Liver (tissue), 9 donors: ENCODE measurements around the gene GPR107. TPM values are rescaled to one million over a fixed set of nuclear protein-coding genes. Genes with fewer than 3 reads are reported as not detected.
"Not testable (repeated sequence)": the region's sequence is repeated elsewhere in the genome, so short reads cannot be mapped to it uniquely, and the experiment has no call there.

Experiments
- DNase-seq: peaks from one replicate; pipeline ENCODE4 v3.0.0-alpha.2; 2017; ENCODE audit warnings: low spot score
- H3K27ac ChIP-seq, 2 donors: one replicate each; pipeline ENCODE4 v1.7.0; 2013; ENCODE audit warnings: inconsistent platforms in 2 of 2, low read length in 2 of 2, control low read depth in 1 of 2, low read depth in 1 of 2, mild to moderate bottlenecking in 1 of 2
- H3K27me3 ChIP-seq, 4 donors: one replicate each; pipeline versions ENCODE4 v1.6.1 to v1.7.0; 2013; ENCODE audit warnings: low read length in 3 of 4, inconsistent platforms in 1 of 4, mild to moderate bottlenecking in 1 of 4, moderate library complexity in 1 of 4; ENCODE audit not compliant: control insufficient read depth in 4 of 4, insufficient read depth in 4 of 4
- H3K36me3 ChIP-seq, 4 donors: one replicate each; pipeline versions ENCODE4 v1.6.1 to v1.7.0; 2013; ENCODE audit warnings: low read length in 3 of 4, mild to moderate bottlenecking in 3 of 4, low read depth in 1 of 4, moderate library complexity in 1 of 4; ENCODE audit not compliant: control insufficient read depth in 4 of 4, insufficient read depth in 3 of 4
- H3K4me1 ChIP-seq, 4 donors: one replicate each; pipeline versions ENCODE4 v1.6.1 to v1.7.0; 2013; ENCODE audit warnings: low read length in 3 of 4, mild to moderate bottlenecking in 3 of 4, moderate library complexity in 1 of 4; ENCODE audit not compliant: control insufficient read depth in 4 of 4, insufficient read depth in 4 of 4
- H3K4me3 ChIP-seq, 3 donors: one replicate each; pipeline versions ENCODE4 v1.6.1 to v1.7.0; 2013; ENCODE audit warnings: low read length in 3 of 3, control low read depth in 1 of 3, low read depth in 1 of 3, mild to moderate bottlenecking in 1 of 3
- H3K9ac ChIP-seq, 2 donors: one replicate each; pipeline ENCODE4 v1.7.0; 2013; ENCODE audit warnings: low read length in 2 of 2, mild to moderate bottlenecking in 2 of 2, moderate library complexity in 2 of 2, control low read depth in 1 of 2, low read depth in 1 of 2
- H3K9me3 ChIP-seq, 4 donors: one replicate each; pipeline versions ENCODE4 v1.6.1 to v1.7.0; 2013; ENCODE audit warnings: low read length in 3 of 4; ENCODE audit not compliant: control insufficient read depth in 4 of 4
- ATF3 ChIP-seq: IDR thresholded peaks from 2 replicates; pipeline ENCODE4 v1.6.1; 2016; ENCODE audit warnings: antibody characterized with exemption
- CTCF ChIP-seq: fragments of 150-350 bp; IDR thresholded peaks from 2 replicates; pipeline ENCODE4 v1.5.1; 2017; ENCODE audit warnings: improper control_type of control experiment, low read depth, low read length; ENCODE audit not compliant: missing input control
- EGR1 ChIP-seq, 2 donors: IDR thresholded peaks; 2 replicates each; pipeline ENCODE4 v1.6.1; 2016 to 2018; ENCODE audit warnings: antibody characterized with exemption in 2 of 2, low read depth in 2 of 2
- FOXA1 ChIP-seq: IDR thresholded peaks from 2 replicates; pipeline ENCODE4 v1.6.1; 2016; ENCODE audit warnings: antibody characterized with exemption
- FOXA2 ChIP-seq: IDR thresholded peaks from 2 replicates; pipeline ENCODE4 v1.6.1; 2016; ENCODE audit warnings: antibody characterized with exemption
- GABPA ChIP-seq, 2 donors: IDR thresholded peaks in 1 of 2; conservative IDR thresholded peaks in 1 of 2; 2 replicates each; pipeline ENCODE4 v1.6.1; 2016; ENCODE audit warnings: antibody characterized with exemption in 2 of 2, mild to moderate bottlenecking in 1 of 2, moderate library complexity in 1 of 2
- HNF4A ChIP-seq, 2 donors: conservative IDR thresholded peaks; 2 replicates each; pipeline ENCODE4 v1.6.1; 2016; ENCODE audit warnings: antibody characterized with exemption in 2 of 2, mild to moderate bottlenecking in 2 of 2
- HNF4G ChIP-seq: IDR thresholded peaks from 2 replicates; pipeline ENCODE4 v1.6.1; 2016; ENCODE audit warnings: antibody characterized with exemption
- JUND ChIP-seq, 2 donors: IDR thresholded peaks; 2 replicates each; pipeline ENCODE4 v1.6.1; 2016; ENCODE audit warnings: antibody characterized with exemption in 2 of 2
- MAX ChIP-seq: IDR thresholded peaks from 2 replicates; pipeline ENCODE4 v1.6.1; 2016; ENCODE audit warnings: antibody characterized with exemption
- NR2F2 ChIP-seq: IDR thresholded peaks from 2 replicates; pipeline ENCODE4 v1.6.1; 2016; ENCODE audit warnings: antibody characterized with exemption
- RAD21 ChIP-seq, 2 donors: IDR thresholded peaks; 2 replicates each; pipeline ENCODE4 v1.6.1; 2016; ENCODE audit warnings: antibody characterized with exemption in 2 of 2, mild to moderate bottlenecking in 2 of 2
- REST ChIP-seq: IDR thresholded peaks from 2 replicates; pipeline ENCODE4 v1.6.1; 2016; ENCODE audit warnings: antibody characterized with exemption, mild to moderate bottlenecking
- RXRA ChIP-seq, 2 donors: IDR thresholded peaks; 2 replicates each; pipeline ENCODE4 v1.6.1; 2017 to 2018; ENCODE audit warnings: antibody characterized with exemption in 2 of 2, mild to moderate bottlenecking in 1 of 2
- SP1 ChIP-seq: IDR thresholded peaks from 2 replicates; pipeline ENCODE4 v1.6.1; 2018; ENCODE audit warnings: antibody characterized with exemption, mild to moderate bottlenecking
- TAF1 ChIP-seq: conservative IDR thresholded peaks from 2 replicates; pipeline ENCODE4 v1.6.1; 2016; ENCODE audit warnings: antibody characterized with exemption, mild to moderate bottlenecking
- YY1 ChIP-seq: IDR thresholded peaks from 2 replicates; pipeline ENCODE4 v1.6.1; 2016; ENCODE audit warnings: antibody characterized with exemption, mild to moderate bottlenecking
- ZBTB33 ChIP-seq: IDR thresholded peaks from 2 replicates; pipeline ENCODE4 v1.6.1; 2016; ENCODE audit warnings: antibody characterized with exemption
- WGBS: extraction: QIAGEN DNeasy Blood & Tissue Kit; methylation state at CpG from one replicate; pipeline ENCODE4 v1.1.7; 2013; 5-methylcytosine and 5-hydroxymethylcytosine counted together
- polyA plus RNA-seq, 2 donors: library from polyadenylated mRNA; stranded (reverse) in 1 of 2; unstranded in 1 of 2; fragments of 200-250 nt in 1 of 2; fragments of >200 nt in 1 of 2; fragmentation: Nextera tagmentation in 1 of 2; extraction: Ambion mirVana in 1 of 2; gene quantifications; one replicate each; pipeline versions ENCODE4 v1.2.1 to v1.2.3, GENCODE V29; 2013 to 2015
- total RNA-seq, 2 donors: library from RNA; depleted of rRNA; stranded (reverse); fragments of >200 nt; gene quantifications; one replicate each; pipeline ENCODE4 v1.2.3, GENCODE V29; 2014
- donor health status: healthy.
- donor health status: healthy.
- donor health status: healthy.
- donor health status: healthy.
- donor health status: healthy.

Gene GPR107
- total and polyA plus RNA-seq, 4 donors, result 3.8 to 17.2 (median 11.4) TPM

- DNase-seq, result no peak
- Histone ChIP-seq H3K4me3 (no peak overlapping the region), H3K27ac (no peak overlapping the region), H3K9ac (no peak overlapping the region), H3K36me3 (no peaks in the 10 kb centered on the region), H3K27me3 (no peaks in the 10 kb centered on the region), H3K4me1 (peaks cover 4 to 12% (median 11%) of the 10 kb centered on the region in 4 donors), H3K9me3 (no peaks in the 10 kb centered on the region)
- TF ChIP-seq NR2F2, result no peak
- TF ChIP-seq MAX, result no peak
- no peak for TF ChIP-seq FOXA2
- TF ChIP-seq YY1, result no peak
- no peak for TF ChIP-seq FOXA1
- peak in 1 of 2 donors; percentile 47 for TF ChIP-seq JUND (IDR thresholded peaks at IDR 0.05)
- no peak for TF ChIP-seq ZBTB33
- TF ChIP-seq TAF1, result no peak
- TF ChIP-seq SP1, result peak; percentile 43
- no peak for TF ChIP-seq EGR1 (IDR thresholded peaks at IDR 0.05; ENCODE audit: low read depth in 2 of 2)
- no peak for TF ChIP-seq CTCF
- peak; percentile 65 for TF ChIP-seq HNF4G
- TF ChIP-seq GABPA (IDR thresholded peaks at IDR 0.05 in 1 of 2, conservative IDR thresholded peaks at IDR 0.05 in 1 of 2), result no peak
- TF ChIP-seq ATF3, result no peak
- no peak for TF ChIP-seq REST
- peak; percentile 28 to 57 for TF ChIP-seq RAD21 (IDR thresholded peaks at IDR 0.05)
- peak; percentile 75 to 83 for TF ChIP-seq HNF4A (conservative IDR thresholded peaks at IDR 0.05)
- peak; percentile 28 to 36 for TF ChIP-seq RXRA (IDR thresholded peaks at IDR 0.05)
- 26% methylated on average over 5 of the region's 5 CpGs for WGBS
These were observed 45.2 kb upstream of the GPR107 start for GRCh38 chr9:130008538-130008937.

GRCh38 chr9:130009546-130009945 is 44.2 kb upstream of the GPR107 start:
- not testable (repeated sequence) for H3K9ac ChIP-seq, H3K36me3 ChIP-seq, H3K27me3 ChIP-seq, H3K27ac ChIP-seq, DNase-seq, H3K9me3 ChIP-seq, H3K4me3 ChIP-seq
- WGBS, result 98% methylated on average over 10 of the region's 10 CpGs
- peaks cover 4 to 15% (median 11%) of the 10 kb centered on the region in 4 donors for H3K4me1 ChIP-seq
